Stimulated activated CD8-positive, alpha-beta memory T cell treated with anti-CD3 and anti-CD28 coated beads, Interleukin-15, amount 100 ng/mL, for 48 hours (primary cell): ENCODE results near the gene ZNF467.

Experiments
- DNase-seq, 2 donors: peaks; one replicate each; pipeline ENCODE4 v3.0.0-alpha.2; 2020; ENCODE audit warnings: low read depth in 2 of 2

The ZNF467 gene

GRCh38 chr7:149750122-149750845, 23.1 kb downstream of the ZNF467 start:
- no peak for DNase-seq

DNA sequence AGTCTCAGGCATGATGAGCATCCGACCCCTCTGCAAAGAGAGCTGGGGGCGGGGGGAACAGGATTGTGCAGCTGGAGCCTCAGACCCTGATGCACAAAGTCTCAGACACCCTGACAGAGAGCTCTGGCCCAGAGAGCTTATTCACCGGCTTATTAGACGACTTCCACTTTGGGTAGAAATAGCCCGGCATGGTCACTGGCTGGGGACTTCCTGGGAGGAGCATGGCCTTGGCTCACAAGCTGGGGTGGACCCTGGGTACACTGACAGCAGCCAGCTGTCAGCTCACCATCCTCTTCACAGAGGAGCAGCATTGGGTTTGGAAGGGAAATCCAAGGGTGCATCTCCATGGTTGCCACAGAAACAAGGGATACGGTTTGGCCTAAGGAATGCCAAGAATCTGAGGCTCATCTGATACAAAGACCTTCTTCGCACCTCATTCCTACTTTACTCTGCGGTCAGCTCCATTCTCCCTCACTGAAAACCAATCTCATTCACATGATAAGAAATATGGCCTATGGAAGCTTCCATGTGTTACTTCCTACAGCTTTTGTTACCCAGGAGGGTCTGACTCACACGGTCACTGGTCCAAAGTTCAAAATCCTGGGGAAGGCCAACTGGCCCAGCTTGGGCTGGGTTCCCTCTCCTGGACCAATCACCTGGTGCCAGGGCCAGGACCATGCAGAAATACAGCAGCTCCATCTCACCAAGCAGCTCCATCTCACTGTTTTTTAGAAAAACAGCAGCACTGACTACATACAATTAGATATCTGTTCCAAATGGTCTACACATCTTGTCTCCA, 25.1 kb downstream of the ZNF467 start:
- DNase-seq, result no peak

DNA sequence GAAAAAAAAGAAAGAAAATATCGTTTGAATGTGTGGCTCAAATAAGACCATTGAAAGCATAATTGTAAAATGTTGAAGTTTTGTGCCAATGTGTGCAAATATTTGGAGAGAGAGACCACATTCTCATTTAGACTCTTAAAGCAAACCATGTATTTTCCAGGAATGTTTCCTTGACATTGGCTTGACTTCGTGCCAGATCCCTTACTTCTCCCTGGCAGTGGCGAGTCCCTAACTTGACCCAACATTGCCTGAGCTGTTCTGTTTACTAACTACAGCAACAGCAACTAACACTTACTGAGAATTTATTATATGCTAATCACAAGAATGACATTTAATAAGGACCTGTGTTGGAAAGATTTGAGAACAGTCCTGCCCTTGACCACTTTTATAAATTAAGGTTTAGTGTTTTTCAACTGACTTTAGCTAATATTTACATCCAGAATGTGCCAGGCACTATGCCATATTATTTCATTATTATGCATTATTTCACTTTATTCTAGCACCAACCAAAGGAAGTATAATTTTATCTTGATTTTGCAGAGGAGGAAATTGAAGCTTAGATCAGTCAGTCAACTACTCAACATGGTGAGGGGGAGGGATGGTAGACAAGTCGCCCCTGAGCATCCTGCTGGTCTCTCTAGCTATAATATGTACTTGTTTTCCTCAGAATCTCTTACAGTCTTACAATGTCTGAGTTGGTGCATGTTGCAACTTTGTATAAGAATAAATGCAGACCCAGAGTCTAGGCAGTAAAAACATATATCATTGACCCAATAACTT, 29.7 kb downstream of the ZNF467 start:
- DNase-seq, result no peak

DNA sequence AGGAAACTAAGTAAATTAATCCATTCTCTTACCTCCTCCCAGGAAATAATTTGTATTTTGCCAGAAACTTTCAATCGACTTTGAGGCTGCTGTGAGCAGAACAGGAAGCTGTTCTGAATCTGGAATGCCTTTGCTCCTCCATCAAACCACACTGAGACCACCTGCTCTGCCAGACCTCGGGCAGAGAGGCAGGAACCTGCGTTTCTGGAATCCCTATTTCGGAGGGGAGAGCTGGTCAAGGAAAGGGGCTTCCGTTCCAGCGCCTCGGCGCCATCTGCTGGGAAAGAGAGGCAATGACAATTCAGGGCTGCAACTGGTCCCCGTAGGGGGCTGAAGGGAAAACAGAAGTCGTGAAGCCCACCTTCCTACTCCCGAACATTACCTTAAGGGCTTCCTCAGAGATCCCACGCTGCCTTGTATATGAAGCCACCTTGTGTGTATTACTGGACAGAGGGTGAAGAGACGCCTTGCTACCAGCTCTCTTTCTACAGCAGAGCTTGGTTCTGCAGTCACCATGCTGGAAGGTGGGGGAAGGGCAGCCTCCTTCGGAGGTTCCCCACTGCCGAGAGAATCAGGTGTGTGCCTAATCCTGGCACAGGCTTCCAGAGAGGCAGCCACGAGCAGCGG, 31.2 kb downstream of the ZNF467 start:
- peak; percentile 26 to 36 for DNase-seq

- no peak for DNase-seq
Measured at GRCh38 chr7:149741629-149742028, 31.8 kb downstream of the ZNF467 start.

GRCh38 chr7:149736478-149737360, 36.7 kb downstream of the ZNF467 start:
- DNase-seq, result no peak

DNA sequence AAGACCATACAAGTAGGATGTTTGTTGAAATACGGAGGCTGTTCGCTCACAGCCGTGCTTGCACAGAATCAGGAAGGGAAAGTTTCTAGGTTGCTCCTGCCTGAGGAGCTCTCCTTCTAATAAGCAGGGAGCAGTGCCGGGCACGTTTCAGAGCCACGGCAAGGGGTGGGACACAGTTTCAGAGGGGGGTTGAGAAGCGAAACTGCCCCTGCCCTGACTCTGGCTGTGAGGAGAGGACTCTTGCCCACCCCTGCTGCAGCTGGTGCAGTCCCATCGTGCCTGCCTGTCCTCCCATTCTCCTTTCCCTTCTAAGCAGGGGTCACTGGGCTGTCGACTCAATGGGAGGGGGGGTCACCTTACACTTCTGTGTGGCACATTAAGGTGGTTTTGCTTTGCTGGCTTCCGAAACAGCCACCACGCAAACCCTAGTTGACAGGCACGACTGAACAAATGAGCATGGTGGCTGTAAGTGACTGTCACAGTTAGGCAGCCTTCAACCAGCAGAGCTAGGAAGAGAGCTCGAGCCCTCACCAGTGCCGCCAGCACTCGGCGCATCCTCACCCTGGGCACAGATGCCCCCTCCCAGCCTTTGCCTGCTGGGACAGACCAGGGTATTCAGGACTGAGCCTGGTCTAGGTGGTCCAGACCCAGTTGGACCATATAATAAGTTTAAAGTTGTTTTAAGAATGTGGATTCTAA, 37.5 kb downstream of the ZNF467 start:
- no peak for DNase-seq

DNA sequence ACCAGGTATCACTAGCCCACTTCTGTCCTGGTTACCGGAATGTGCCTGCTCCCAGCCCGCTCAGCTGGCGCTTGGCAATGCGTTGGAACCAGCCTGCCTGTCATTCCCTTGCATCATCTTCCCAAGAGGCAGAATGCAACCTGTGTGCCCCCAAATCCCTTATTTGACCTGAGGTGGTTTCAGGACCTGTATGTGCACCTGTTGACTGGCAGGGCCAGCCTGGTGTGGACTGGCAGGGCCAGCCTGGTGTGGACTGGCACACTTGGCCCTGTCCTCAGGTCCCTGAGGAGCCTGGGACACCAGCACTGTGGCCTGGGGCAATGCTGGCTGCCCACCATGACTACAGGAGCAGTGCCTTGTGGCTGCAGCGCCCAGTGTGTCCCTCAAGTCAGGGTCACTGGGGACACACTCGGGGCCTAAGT, 38.2 kb downstream of the ZNF467 start:
- no peak for DNase-seq

GRCh38 chr7:149734791-149735075, 38.7 kb downstream of the ZNF467 start:
- no peak for DNase-seq

DNA sequence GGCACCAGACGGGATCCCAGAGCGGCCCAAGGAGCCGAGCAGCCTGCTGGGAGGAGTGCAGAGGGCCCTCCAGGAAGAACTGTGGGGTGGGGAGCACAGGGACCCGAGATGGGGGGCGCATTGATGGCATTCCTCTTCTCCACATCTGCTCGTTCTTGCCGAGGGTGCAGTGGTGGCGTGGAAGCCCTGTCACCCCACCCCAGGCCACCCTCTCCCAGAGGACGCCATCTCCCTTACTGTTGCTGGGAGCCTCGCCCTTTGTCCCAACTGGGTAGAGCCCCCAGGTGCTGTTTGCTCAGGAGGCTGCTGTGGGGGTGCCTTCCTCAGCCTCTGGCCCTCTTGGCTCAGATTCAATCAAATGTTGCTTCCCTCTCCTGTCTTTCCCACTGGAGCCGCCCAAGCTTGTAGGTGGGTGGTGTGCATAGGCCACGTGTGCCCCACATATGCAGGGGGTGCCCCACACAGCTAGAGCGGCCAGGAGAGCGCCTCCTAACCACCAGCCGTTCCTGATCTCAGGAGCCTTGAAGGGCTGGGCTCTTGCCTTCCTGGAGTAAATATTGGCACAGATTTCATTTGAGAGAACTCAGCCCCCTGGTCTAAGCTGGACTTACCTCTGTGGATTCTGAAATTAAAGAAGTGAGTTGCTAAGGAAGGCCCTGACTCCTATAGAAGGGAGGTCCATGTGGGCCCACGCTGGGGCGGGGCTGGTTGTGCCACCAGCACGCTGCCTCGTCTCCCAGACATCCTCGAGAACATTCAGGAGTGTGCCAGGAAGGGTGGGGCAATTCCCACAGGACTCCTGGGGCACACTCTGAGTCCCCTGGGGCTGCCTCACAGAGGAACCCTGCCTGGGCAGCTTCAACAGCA, 39.2 kb downstream of the ZNF467 start:
- DNase-seq, result no peak

GRCh38 chr7:149733131-149733923, 40.1 kb downstream of the ZNF467 start:
- DNase-seq, result no peak

DNA sequence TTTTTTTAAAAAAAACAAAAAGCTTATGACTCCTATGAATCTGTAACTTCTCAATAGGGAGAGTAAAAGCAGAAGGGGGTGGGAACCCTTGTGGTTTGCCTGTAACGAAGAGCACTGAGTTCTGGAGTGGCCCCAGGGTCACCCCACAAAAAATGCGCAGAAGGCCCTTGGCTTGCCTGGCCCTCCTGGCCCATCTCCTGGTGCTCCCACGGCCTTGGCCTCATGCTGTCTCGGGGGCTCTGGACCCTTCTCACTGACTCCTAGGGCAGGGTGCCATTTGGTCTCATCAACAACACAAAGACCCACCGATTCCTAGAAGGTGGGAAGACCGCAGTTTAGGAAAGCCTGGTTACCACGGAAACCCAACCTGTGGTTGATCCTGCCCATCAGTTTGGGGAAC, 40.8 kb downstream of the ZNF467 start:
- DNase-seq, result no peak

DNA sequence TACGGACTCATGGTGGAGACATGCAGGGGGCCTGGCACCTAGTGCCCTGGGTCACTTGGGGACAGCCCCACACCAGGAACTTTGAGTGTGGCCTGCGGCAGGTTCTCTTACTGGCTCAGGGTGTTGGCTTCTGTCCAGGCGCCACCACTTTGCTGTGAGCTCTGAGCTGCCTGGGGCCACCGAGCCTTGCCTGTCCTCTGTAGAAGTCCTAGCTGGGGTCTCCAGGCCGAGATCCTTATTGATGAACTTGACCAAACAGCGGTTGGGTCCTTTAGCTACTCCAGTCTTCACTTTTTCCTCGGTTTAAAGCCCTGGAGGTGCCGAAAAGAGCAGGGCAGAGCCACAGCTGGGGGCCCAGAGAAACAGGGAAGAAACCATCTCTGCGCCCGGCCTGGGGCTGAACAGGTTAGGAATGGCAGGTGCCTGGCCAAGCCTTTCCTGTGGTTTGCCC, 41.3 kb downstream of the ZNF467 start:
- no peak for DNase-seq

DNA sequence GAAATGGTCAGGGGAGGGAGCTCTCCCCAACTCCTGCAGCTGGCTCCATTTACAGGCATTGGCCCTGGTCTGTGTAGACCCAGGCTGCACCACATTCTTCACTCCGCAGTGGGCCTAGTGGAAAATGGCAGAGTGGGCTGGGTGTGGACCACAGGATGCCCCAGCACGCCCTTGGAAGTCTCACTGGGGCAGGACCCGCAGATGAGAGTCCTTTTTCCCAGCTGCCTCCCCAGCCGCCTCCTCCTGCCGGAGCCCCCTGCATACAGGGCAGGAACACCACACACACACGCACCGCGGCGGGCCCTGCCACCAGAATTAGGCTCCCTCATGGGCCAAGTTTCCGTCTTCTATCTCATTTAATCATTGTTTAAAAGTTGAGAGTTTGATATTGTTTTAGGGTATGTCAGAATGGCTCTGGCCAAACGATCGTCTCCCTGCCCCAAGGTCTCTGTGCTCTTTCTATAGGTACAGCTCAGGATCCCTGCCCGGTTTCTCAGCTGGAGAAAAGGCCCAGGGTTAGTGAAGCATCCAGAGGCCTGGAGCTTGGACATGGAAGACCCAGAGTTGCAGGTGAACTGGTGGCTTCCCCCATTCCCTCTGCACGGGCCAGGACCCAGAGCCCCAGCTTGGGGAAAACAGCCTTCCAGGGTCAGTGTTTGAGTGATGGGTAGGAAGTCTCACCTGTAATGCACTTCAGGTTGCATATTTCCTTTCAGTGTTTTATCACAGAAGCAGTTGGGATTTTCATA, 42.0 kb downstream of the ZNF467 start:
- no peak for DNase-seq

GRCh38 chr7:149729983-149730801, 43.2 kb downstream of the ZNF467 start:
- no peak for DNase-seq

DNA sequence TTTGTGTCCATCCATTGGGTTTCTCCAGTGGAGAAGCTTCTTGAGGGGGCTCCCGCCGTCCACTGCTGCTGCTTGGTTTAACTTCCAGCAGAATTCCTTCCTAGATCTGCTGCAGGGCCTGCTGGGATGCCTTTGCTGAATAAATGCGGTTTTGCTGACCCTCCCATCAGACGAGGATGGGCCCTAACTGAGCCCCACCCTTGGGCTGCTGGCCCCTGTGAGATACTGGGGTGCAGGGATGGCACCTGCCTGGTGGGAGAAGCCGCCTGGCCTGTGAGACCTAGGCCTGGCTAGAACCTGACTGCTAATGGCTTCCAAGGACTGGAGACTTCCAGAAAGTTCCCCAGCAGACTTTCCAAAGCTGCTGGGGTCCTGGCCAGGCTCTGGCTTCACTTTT, 43.8 kb downstream of the ZNF467 start:
- no peak for DNase-seq
